Measurements from ENCODE around the gene CRACDL. TPM values are rescaled to one million over a fixed set of nuclear protein-coding genes. Genes with fewer than 3 reads are reported as not detected.
A peak's percentile ranks its signal among the peaks of the same experiment; 100 is the strongest.

Gene CRACDL
- total and polyA plus RNA-seq, 2 of the 13 experiments (the other 11 are each of a cell fraction or from before 2014, with no cell fraction given) = 0.15 to 0.26 TPM

GRCh38 chr2:98911376-98912154, 24.5 kb downstream of the CRACDL start (continued):
- TF ChIP-seq SUZ12 (IDR thresholded peaks at IDR 0.05; ENCODE audit: low read depth, low read length) (no peak), CEBPB (IDR thresholded peaks at IDR 0.05; ENCODE audit: borderline replicate concordance, low read depth, low read length) (no peak), FOSL1 (CRISPR knock-in tag; IDR thresholded peaks at IDR 0.05; ENCODE audit: borderline replicate concordance) (no peak), RAD21 (CRISPR knock-in tag; IDR thresholded peaks at IDR 0.05) (no peak), ZNF431 (CRISPR knock-in tag; IDR thresholded peaks at IDR 0.05; ENCODE audit: borderline replicate concordance, low read depth) (no peak), ZNF24 (IDR thresholded peaks at IDR 0.05) (no peak), SRSF4 (IDR thresholded peaks at IDR 0.05; ENCODE audit: low read depth, low read length, poor library complexity, severe bottlenecking) (no peak), RELA (CRISPR knock-in tag; IDR thresholded peaks at IDR 0.05) (no peak), ZBTB20 (CRISPR knock-in tag; IDR thresholded peaks at IDR 0.05; ENCODE audit: borderline replicate concordance, low read depth) (no peak), SCMH1 (CRISPR knock-in tag; IDR thresholded peaks at IDR 0.05; ENCODE audit: borderline replicate concordance) (no peak), LCORL (IDR thresholded peaks at IDR 0.05) (no peak), LCORL (CRISPR knock-in tag; IDR thresholded peaks at IDR 0.05) (peak; percentile 74), EP300 (IDR thresholded peaks at IDR 0.05; ENCODE audit: low read depth in 2 of 2, low read length in 2 of 2) (peak in 1 of 2 experiments; percentile 66; a peak in 1 of 4 replicates), EP300 (CRISPR knock-in tag; IDR thresholded peaks at IDR 0.05; ENCODE audit: borderline replicate concordance) (no peak), HMGA1 (CRISPR knock-in tag; conservative IDR thresholded peaks at IDR 0.05) (no peak), EHMT2 (IDR thresholded peaks at IDR 0.05; ENCODE audit: borderline replicate concordance, low read depth, low read length) (0 out of 2 replicates have a peak, but pooled peaks have one; percentile 39), SMYD3 (CRISPR knock-in tag; IDR thresholded peaks at IDR 0.05) (no peak), ELF4 (CRISPR knock-in tag; IDR thresholded peaks at IDR 0.05; ENCODE audit: borderline replicate concordance) (no peak), SNAI1 (CRISPR knock-in tag; IDR thresholded peaks at IDR 0.05; ENCODE audit: borderline replicate concordance) (no peak), AGO1 (IDR thresholded peaks at IDR 0.05; ENCODE audit: low read depth, low read length, poor library complexity, severe bottlenecking) (no peak), HCFC1 (IDR thresholded peaks at IDR 0.05; ENCODE audit: low read depth, low read length) (no peak), ZNF20 (CRISPR knock-in tag; IDR thresholded peaks at IDR 0.05) (no peak), FIP1L1 (IDR thresholded peaks at IDR 0.05; ENCODE audit: borderline replicate concordance, insufficient read depth, low read depth, low read length) (no peak), NFAT5 (CRISPR knock-in tag; IDR thresholded peaks at IDR 0.05) (no peak), ZNF660 (CRISPR knock-in tag; IDR thresholded peaks at IDR 0.05; ENCODE audit: borderline replicate concordance, low read depth) (no peak), ZNF124 (CRISPR knock-in tag; IDR thresholded peaks at IDR 0.05) (no peak), ZNF432 (CRISPR knock-in tag; IDR thresholded peaks at IDR 0.05; ENCODE audit: borderline replicate concordance) (no peak)
